Activated T-cell treated with anti-CD3 and anti-CD28 coated beads for 4 hours (primary cell): ENCODE results near the gene PLEKHA4.
"Not testable (repeated sequence)": the region's sequence is repeated elsewhere in the genome, so short reads cannot be mapped to it uniquely, and the experiment has no call there.

ENCODE experiments used
- DNase-seq: peaks from one replicate; pipeline ENCODE4 v3.0.0-alpha.2; 2020

Gene PLEKHA4

DNA sequence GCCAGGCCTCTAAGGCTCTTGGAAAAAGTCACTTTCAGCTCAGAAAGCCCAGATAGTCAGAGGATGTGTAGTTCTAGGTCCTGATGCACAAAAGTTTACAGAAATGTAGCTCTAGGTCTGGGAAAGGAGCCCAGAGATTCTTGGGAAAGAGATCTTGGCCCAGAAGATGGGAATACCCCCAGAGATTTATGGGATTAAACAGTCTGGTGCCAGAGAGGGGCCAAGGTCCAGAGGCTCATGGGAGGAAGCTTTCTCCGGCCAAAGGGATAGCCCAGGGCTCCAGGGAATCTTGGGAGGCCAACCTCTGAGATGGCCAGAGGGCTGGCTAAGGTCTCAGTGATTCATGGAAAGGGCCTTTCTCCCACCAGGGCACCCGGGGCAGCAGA lies 72.7 kb downstream of the PLEKHA4 start:
- DNase-seq = no peak

DNA sequence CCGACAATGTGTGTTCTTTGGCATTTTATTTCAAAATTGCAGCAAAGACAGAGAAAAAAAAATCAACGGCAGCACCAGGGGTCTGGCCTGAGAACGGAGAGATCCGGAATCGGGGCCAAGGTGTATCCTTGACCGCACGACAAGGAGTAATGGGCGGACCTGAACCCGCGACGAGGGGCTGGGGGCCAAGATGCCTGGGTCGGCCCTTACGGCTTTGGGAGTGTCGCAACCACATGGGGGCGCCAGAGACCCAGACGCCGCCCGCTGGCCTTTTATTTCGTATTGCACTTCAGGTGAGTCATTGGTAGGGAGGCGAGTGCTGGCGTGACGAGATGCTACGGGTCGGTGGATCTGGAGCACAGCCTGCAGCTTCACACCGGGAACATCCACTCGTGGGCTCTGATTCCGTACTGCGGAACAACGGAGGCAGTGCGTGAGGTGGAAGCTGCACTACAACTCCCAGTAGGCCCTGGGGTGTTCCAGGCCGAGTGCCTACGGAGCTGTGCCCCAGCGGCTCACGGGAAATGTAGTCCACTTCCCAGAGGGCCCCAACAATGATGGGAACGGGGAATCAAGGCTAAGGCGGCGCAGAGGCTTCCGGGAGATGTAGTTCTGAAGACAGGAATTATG lies 73.2 kb downstream of the PLEKHA4 start:
- DNase-seq = peak; percentile 74

DNA sequence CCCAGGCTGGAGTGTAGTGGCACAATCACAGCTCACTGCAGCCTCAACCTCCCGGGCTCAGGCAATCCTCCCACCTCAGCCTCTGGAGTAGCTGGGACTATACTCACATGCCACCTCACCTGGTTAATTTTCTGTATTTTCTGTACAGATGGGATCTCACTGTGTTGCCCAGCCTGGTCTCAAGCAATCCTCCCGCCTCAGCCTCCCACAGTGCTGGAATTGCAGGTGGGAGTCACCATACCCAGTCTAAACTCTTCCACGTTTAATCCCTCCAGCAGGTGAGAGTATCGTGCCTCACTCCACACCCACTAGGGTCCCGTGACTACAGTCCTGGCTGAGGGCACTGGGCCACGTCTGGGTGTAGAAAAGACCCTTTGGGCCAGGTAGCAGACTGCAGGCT lies 74.1 kb downstream of the PLEKHA4 start:
- no peak for DNase-seq

DNA sequence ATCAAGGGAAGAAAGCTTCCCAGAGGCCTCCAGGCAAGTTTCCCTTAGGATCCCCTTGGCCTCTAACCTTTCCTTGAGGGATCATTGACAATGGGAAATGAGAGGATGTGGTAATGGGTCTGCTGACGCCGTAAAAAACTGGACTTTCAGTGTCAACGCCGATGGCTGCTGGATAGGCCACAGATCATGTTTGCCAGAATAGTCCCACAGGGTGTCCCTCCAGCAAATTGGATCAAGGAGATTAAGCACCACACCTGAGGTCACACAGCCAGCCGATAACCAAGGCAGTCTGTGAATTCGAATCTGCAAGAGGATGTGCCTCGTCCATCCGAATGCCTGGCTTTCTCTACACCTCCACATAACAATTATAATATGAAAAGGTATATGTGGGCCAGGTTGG lies 75.1 kb downstream of the PLEKHA4 start:
- no peak for DNase-seq

DNA sequence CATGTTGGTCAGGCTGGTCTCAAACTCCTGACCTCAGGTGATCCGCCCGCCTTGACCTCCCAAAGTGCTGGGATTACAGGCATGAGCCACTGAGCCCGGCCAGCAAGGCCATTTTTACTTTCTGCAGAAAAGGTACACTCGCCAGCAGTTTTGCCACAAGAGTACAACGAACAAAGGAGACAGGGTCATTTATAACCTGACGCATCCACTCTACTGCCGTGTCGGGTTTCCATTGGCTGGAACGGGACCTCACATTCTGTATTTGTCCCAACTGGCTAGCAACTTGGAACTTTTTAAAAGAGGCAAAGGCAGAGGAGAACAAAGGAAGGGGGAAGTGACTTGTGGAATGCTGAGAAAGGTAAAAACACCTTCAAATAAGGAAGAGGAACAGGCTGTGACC lies 81.1 kb downstream of the PLEKHA4 start:
- DNase-seq = not testable (repeated sequence)
